Activated CD4-positive, CD25-positive, alpha-beta regulatory T cell treated with anti-CD3 and anti-CD28 coated beads, Interleukin-2, amount 50 U/mL, for 16 hours (primary cell): Measurements from ENCODE around the gene GULP1.
"Not testable (repeated sequence)": the region's sequence is repeated elsewhere in the genome, so short reads cannot be mapped to it uniquely, and the experiment has no call there.

Experiments
- DNase-seq: peaks from one replicate; pipeline ENCODE4 v3.0.0-alpha.2; 2020; ENCODE audit warnings: low read depth, low spot score

The GULP1 gene

GRCh38 chr2:188415754-188416083 is 124.0 kb downstream of the GULP1 start:
- no peak for DNase-seq

GRCh38 chr2:188416367-188416766 is 124.7 kb downstream of the GULP1 start:
- no peak for DNase-seq

- no peak for DNase-seq
Measured at GRCh38 chr2:188422726-188423125, 131.1 kb downstream of the GULP1 start.

GRCh38 chr2:188425266-188425665 is 133.6 kb downstream of the GULP1 start:
- no peak for DNase-seq

GRCh38 chr2:188426121-188426520 is 134.4 kb downstream of the GULP1 start:
- no peak for DNase-seq

GRCh38 chr2:188430705-188431104 is 139.0 kb downstream of the GULP1 start:
- no peak for DNase-seq

- no peak for DNase-seq
Measured at GRCh38 chr2:188434018-188434417, 142.3 kb downstream of the GULP1 start.

- DNase-seq: no peak
Measured at GRCh38 chr2:188435115-188435514, 143.4 kb downstream of the GULP1 start.

GRCh38 chr2:188437537-188437936 is 145.9 kb downstream of the GULP1 start:
- DNase-seq: no peak

GRCh38 chr2:188439986-188440385 is 148.3 kb downstream of the GULP1 start:
- no peak for DNase-seq

- no peak for DNase-seq
Measured at GRCh38 chr2:188440849-188441248, 149.2 kb downstream of the GULP1 start.

GRCh38 chr2:188441288-188441947 is 149.7 kb downstream of the GULP1 start:
- DNase-seq: no peak

- DNase-seq: no peak
Measured at GRCh38 chr2:188443207-188443606, 151.5 kb downstream of the GULP1 start.

- no peak for DNase-seq
Measured at GRCh38 chr2:188444106-188444835, 152.6 kb downstream of the GULP1 start.

- no peak for DNase-seq
Measured at GRCh38 chr2:188449561-188449960, 157.9 kb downstream of the GULP1 start.

- no peak for DNase-seq
Measured at GRCh38 chr2:188449971-188450370, 158.3 kb downstream of the GULP1 start.

- DNase-seq: no peak
Measured at GRCh38 chr2:188450732-188451483, 159.2 kb downstream of the GULP1 start.

GRCh38 chr2:188452084-188452483 is 160.4 kb downstream of the GULP1 start:
- no peak for DNase-seq

GRCh38 chr2:188456114-188456909 is 164.6 kb downstream of the GULP1 start:
- no peak for DNase-seq

- DNase-seq: no peak
Measured at GRCh38 chr2:188459061-188459460, 167.4 kb downstream of the GULP1 start.

GRCh38 chr2:188466078-188466477 is 174.4 kb downstream of the GULP1 start:
- not testable (repeated sequence) for DNase-seq

GRCh38 chr2:188466761-188467160 is 175.1 kb downstream of the GULP1 start:
- DNase-seq: no peak
